ENCODE results near the gene PPP1R1C.

DNA sequence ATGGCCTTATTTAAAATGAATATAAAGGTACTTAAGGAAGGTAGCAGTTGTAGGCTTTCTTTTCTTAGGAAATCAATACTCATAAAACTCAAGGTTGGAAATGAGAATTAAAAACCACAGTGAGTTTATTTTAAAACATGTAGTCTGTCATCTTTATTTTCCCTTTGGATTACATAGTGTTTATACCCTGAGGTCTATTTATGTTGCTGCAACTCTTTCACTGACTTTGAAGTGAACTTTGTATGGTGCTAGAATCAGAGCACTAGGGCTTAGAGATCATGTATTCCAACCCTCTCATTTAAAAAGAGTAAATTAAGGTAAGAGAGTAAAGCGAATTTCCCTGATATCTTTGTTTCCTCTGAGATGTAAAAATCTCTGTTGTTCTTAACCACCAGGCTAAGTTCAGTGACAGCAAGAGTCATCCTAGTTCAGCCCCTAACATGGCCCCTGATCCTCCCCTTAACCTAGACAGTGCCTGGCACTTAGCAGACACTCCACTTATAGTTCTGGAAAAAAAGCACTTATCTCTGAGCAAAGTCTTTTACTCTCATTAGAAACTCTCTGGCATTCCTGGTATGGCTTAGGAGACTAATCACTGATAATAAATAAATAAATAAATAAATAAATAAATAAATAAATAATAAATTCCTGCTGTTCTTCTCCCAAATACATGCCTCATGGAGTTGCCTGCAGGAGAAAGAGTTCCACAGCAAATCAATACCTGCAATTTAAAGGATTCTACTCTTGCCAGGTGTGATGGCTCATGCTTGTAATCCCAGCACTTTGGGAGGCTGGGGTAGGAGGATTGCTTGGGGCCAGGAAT lies 33.0 kb upstream of the PPP1R1C start:
- TF ChIP-seq, protein P1, sequence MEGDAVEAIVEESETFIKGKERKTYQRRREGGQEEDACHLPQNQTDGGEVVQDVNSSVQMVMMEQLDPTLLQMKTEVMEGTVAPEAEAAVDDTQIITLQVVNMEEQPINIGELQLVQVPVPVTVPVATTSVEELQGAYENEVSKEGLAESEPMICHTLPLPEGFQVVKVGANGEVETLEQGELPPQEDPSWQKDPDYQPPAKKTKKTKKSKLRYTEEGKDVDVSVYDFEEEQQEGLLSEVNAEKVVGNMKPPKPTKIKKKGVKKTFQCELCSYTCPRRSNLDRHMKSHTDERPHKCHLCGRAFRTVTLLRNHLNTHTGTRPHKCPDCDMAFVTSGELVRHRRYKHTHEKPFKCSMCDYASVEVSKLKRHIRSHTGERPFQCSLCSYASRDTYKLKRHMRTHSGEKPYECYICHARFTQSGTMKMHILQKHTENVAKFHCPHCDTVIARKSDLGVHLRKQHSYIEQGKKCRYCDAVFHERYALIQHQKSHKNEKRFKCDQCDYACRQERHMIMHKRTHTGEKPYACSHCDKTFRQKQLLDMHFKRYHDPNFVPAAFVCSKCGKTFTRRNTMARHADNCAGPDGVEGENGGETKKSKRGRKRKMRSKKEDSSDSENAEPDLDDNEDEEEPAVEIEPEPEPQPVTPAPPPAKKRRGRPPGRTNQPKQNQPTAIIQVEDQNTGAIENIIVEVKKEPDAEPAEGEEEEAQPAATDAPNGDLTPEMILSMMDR (IDR thresholded peaks at IDR 0.05): no peak
- TF ChIP-seq POLR2AphosphoS5 (IDR thresholded peaks at IDR 0.05; ENCODE audit: insufficient read depth in 1 of 2, low read depth in 1 of 2) (no peak), POLR2A (IDR thresholded peaks at IDR 0.05) (no peak)

Measured in vagina (tissue), 2 donors.